SKM-1 (cell line): ENCODE data around the gene PEPD.

ENCODE experiments used
- DNase-seq: peaks from one replicate; lab custom pipeline; 2025; ENCODE audit not compliant: unreplicated experiment; lab: John Stamatoyannopoulos, UW

PEPD gene

GRCh38 chr19:33476151-33476707 lies 45.4 kb downstream of the PEPD start:
- DNase-seq = no peak

- DNase-seq = no peak
These were observed 47.8 kb downstream of the PEPD start for GRCh38 chr19:33473653-33474305.

- no peak for DNase-seq
These were observed 48.6 kb downstream of the PEPD start for GRCh38 chr19:33472691-33473652.

- no peak for DNase-seq
These were observed 49.4 kb downstream of the PEPD start for GRCh38 chr19:33472226-33472625.

- no peak for DNase-seq
These were observed 50.2 kb downstream of the PEPD start for GRCh38 chr19:33471111-33471996.

- no peak for DNase-seq
These were observed 50.9 kb downstream of the PEPD start for GRCh38 chr19:33470686-33471085.

GRCh38 chr19:33470040-33470330 lies 51.6 kb downstream of the PEPD start:
- DNase-seq = no peak

- DNase-seq = no peak
These were observed 52.2 kb downstream of the PEPD start for GRCh38 chr19:33469171-33470039.

GRCh38 chr19:33468361-33469170 lies 53.0 kb downstream of the PEPD start:
- DNase-seq = no peak

- DNase-seq = no peak
These were observed 53.7 kb downstream of the PEPD start for GRCh38 chr19:33467851-33468250.

- DNase-seq = no peak
These were observed 55.8 kb downstream of the PEPD start for GRCh38 chr19:33465834-33466233.

- DNase-seq = no peak
These were observed 56.2 kb downstream of the PEPD start for GRCh38 chr19:33465371-33465770.

- no peak for DNase-seq
These were observed 56.9 kb downstream of the PEPD start for GRCh38 chr19:33464733-33465115.

- DNase-seq = no peak
These were observed 57.4 kb downstream of the PEPD start for GRCh38 chr19:33464010-33464732.

- DNase-seq = no peak
These were observed 58.4 kb downstream of the PEPD start for GRCh38 chr19:33463199-33463598.

- DNase-seq = no peak
These were observed 59.3 kb downstream of the PEPD start for GRCh38 chr19:33462112-33462791.

- DNase-seq = no peak
These were observed 60.1 kb downstream of the PEPD start for GRCh38 chr19:33461256-33462111.
